ENCODE results near the gene PRKCH.

DNA sequence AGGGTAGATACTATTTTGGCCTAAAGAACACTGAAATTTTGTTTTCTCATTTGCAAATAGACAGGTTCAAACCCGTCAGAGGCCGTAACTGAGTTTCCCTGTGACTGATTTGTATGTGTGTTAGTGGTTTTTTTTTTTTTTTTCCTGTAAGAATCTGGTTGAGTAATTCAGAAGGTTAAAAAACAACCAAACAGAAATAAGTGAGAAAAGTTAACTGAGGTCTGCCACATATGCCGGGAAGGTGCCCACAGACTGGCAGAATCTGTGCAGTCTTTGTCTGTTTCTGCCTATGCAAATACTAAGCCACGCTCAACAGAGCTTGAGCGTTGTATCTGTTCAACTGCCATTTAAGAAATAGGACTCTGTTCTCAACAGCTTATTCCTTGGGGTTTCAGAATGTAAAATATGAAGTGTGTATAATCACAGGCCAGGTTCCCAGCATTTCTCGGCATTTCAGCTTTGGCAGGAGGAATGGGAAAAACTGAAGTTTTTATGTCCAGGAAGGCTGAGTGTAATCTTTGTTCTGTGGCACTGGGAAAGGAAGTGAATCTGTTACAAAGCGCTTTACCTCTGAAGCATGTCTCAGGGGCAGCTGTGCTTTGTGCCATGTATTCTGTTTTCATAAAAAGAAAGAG, 181.9 kb downstream of the PRKCH start:
- TF ChIP-seq CEBPB (IDR thresholded peaks at IDR 0.05), result no peak
- TF ChIP-seq MYC (IDR thresholded peaks at IDR 0.05; ENCODE audit: borderline replicate concordance, low read length), result no peak
- TF ChIP-seq, protein P1, sequence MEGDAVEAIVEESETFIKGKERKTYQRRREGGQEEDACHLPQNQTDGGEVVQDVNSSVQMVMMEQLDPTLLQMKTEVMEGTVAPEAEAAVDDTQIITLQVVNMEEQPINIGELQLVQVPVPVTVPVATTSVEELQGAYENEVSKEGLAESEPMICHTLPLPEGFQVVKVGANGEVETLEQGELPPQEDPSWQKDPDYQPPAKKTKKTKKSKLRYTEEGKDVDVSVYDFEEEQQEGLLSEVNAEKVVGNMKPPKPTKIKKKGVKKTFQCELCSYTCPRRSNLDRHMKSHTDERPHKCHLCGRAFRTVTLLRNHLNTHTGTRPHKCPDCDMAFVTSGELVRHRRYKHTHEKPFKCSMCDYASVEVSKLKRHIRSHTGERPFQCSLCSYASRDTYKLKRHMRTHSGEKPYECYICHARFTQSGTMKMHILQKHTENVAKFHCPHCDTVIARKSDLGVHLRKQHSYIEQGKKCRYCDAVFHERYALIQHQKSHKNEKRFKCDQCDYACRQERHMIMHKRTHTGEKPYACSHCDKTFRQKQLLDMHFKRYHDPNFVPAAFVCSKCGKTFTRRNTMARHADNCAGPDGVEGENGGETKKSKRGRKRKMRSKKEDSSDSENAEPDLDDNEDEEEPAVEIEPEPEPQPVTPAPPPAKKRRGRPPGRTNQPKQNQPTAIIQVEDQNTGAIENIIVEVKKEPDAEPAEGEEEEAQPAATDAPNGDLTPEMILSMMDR (IDR thresholded peaks at IDR 0.05), result no peak
- no peak for TF ChIP-seq EP300 (IDR thresholded peaks at IDR 0.05)
- TF ChIP-seq POLR2A (IDR thresholded peaks at IDR 0.05; ENCODE audit: low read length), result no peak
- TF ChIP-seq POLR2AphosphoS2 (conservative IDR thresholded peaks at IDR 0.05; ENCODE audit: low read length), result no peak
- no peak for TF ChIP-seq RAD21 (conservative IDR thresholded peaks at IDR 0.05 in 1 of 2, IDR thresholded peaks at IDR 0.05 in 1 of 2)

All from A549 (cell line).